HEK293T (cell line): ENCODE data around the gene FCAMR.

Source experiments
- BHLHE40 ChIP-seq: fragments of 450-650 bp; IDR thresholded peaks from 2 replicates; pipeline ENCODE4 v1.6.1; 2016; ENCODE audit warnings: mild to moderate bottlenecking, moderate library complexity, borderline replicate concordance
- ELF4 ChIP-seq: fragments of 450-650 bp; IDR thresholded peaks from 2 replicates; pipeline ENCODE4 v1.6.1; 2017; ENCODE audit warnings: antibody characterized with exemption
- FOXA1 ChIP-seq: fragments of 450-650 bp; IDR thresholded peaks from 2 replicates; pipeline ENCODE4 v1.6.1; 2016; ENCODE audit warnings: mild to moderate bottlenecking
- FOXK2 ChIP-seq: fragments of 450-650 bp; IDR thresholded peaks from 2 replicates; pipeline ENCODE4 v1.6.1; 2016; ENCODE audit warnings: mild to moderate bottlenecking
- FOXM1 ChIP-seq: fragments of 450-650 bp; IDR thresholded peaks from 2 replicates; pipeline ENCODE4 v1.6.1; 2017; ENCODE audit warnings: mild to moderate bottlenecking, borderline replicate concordance
- HDGF ChIP-seq: fragments of 450-650 bp; IDR thresholded peaks from 2 replicates; pipeline ENCODE4 v1.6.1; 2017; ENCODE audit warnings: antibody characterized with exemption, borderline replicate concordance
- SP1 ChIP-seq: fragments of 450-650 bp; IDR thresholded peaks from 2 replicates; pipeline ENCODE4 v1.6.1; 2017
- ZNF384 ChIP-seq: fragments of 450-650 bp; IDR thresholded peaks from 2 replicates; pipeline ENCODE4 v1.6.1; 2016

DNA sequence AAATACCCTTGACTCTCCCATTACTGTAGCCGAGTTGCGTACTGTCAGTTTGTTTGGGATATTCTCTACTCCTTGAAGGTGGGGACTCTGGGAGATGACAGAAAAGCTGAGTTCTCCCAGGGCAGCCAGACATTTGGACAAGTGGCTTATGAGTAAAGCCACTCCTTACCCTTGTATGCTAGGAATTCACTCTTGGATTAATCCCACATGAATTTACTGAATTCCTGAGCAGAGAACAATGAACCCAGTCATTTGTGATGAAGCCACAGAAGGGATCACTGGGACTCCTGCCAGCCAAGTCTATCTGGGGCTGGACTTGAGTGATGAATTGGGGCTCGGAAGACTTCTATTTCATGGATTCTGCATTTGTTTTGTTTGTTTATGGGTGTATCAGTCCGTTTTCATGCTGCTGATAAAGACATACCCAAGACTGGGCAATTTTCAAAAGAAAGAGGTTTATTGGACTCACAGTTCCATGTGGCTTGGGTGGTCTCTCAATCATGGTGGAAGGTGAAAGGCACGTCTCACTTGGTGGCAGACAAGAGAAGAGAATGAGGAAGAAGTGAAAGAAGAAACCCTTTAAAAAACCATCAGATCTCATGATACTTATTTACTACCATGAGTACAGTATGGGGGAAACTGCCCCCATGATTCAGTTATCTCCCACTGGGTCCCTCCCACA lies 37.2 kb upstream of the FCAMR start:
- TF ChIP-seq HDGF (no peak), FOXA1 (no peak), ELF4 (no peak), SP1 (no peak), ZNF384 (no peak), FOXK2 (no peak), BHLHE40 (no peak), FOXM1 (no peak)
